ENCODE results near the gene CYP11A1.

Gene CYP11A1

DNA sequence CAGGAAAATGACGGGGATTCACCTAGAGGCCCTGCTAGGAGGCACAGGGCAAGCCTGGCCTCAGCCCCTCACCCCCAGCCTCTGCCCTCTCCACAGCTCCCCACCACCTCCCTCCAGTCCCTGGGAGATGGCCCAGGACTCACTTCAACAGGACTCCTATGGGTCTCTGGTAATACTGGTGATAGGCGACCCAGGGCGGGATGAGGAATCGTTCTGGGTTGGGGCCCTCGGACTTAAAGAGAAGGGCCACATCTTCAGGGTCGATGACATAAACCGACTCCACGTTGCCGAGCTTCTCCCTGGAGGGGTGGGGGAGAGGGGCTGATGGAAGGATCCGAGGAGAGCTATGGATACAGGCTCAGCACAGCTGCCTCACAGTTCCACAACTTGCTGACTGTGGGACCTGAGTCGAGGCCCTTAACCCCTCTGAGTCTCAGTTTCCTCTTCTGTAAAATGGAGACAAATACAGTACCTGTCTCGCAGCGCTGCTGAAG is 19.6 kb downstream of the CYP11A1 start:
- no peak for DNase-seq (ENCODE audit: low read depth)

DNA sequence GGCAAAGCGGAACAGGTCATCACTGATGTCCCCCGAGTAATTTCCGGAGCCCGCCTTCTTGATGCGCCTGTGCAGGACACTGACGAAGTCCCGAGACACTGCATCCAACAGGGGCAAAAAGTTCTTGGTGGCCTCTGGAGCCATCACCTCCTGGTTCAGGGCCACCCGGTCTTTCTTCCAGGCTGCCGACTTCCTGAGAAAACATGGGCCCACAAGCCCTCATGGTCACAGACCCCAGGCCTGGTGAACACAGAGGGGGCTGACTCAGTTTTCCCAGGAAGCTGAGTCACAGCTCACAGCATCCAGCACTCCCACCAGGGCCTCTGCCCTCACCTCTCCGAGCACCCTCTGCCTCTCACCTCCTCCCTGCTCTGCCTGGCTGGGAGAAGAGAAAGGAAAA is 22.4 kb downstream of the CYP11A1 start:
- DNase-seq (ENCODE audit: low read depth): no peak

DNA sequence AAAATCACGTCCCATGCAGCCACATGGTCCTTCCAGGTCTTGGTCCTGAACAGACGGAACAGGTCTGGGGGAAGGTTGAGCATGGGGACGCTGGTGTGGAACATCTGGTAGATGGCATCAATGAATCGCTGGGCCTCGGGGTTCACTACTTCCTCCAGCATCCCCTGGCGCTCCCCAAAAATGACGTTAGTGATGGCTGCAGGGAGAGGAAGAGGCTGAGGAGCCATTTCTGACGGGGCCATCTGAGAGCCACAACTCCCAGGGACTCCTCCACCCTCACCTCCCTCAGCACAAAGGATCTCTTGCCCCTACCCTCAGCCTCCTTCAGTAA is 23.7 kb downstream of the CYP11A1 start:
- no peak for DNase-seq (ENCODE audit: low read depth)

- no peak for DNase-seq (ENCODE audit: low read depth)
Measured at GRCh38 chr15:74343127-74343796, 24.2 kb downstream of the CYP11A1 start.

DNA sequence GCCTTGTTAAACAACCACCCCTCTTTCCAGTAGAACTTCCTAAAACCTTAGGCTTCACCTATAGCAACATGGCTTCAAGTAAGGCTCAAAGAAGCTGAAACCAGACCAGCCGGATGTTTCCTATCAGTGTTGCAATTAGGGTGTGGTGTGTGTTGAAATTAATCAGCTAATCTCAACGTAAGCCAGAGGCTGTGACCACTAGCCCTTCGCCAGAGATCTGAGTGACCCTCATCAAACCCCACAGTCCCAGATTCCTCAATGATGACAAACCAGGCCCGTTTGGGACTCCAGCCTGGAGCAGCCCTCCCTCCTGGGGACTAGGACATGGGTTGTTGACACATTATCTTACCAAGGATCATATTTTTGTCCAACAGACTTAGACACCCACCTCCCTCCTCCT is 27.3 kb downstream of the CYP11A1 start:
- DNase-seq (ENCODE audit: low read depth): peak; percentile 24

GRCh38 chr15:74339371-74339770 is 28.1 kb downstream of the CYP11A1 start:
- DNase-seq (ENCODE audit: low read depth): no peak

GRCh38 chr15:74338676-74339075 is 28.8 kb downstream of the CYP11A1 start:
- no peak for DNase-seq (ENCODE audit: low read depth)

DNA sequence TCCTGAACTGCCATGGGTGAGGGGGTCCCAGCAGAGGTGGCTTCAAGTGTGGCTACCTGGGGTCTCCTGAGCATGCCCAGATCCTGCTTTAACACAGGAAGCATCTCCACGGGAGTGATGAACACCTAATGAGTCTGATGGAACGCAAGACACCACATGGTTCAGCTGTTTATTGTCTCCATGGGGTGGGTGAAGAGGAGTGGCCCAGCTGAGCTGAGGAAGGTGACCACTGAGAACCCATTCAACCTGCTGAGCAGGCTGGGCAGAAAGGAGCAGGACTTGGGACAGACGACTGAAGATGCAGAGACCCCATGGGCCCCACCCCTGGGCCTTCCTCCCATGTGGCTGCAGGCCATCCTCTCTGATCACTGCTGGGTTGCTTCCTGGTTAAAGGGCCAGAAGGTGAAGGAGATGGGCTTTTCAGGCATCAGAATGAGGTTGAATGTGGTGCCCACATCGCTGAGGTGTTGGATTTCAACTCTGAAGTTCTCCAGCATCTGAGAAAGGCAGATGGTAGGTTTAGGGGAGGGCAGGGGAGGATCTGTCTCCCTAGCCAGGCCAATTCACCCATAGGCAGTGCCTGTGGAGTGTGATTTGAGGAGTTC is 29.7 kb downstream of the CYP11A1 start:
- DNase-seq (ENCODE audit: low read depth): no peak

GRCh38 chr15:74337146-74337545 is 30.3 kb downstream of the CYP11A1 start:
- no peak for DNase-seq (ENCODE audit: low read depth)

DNA sequence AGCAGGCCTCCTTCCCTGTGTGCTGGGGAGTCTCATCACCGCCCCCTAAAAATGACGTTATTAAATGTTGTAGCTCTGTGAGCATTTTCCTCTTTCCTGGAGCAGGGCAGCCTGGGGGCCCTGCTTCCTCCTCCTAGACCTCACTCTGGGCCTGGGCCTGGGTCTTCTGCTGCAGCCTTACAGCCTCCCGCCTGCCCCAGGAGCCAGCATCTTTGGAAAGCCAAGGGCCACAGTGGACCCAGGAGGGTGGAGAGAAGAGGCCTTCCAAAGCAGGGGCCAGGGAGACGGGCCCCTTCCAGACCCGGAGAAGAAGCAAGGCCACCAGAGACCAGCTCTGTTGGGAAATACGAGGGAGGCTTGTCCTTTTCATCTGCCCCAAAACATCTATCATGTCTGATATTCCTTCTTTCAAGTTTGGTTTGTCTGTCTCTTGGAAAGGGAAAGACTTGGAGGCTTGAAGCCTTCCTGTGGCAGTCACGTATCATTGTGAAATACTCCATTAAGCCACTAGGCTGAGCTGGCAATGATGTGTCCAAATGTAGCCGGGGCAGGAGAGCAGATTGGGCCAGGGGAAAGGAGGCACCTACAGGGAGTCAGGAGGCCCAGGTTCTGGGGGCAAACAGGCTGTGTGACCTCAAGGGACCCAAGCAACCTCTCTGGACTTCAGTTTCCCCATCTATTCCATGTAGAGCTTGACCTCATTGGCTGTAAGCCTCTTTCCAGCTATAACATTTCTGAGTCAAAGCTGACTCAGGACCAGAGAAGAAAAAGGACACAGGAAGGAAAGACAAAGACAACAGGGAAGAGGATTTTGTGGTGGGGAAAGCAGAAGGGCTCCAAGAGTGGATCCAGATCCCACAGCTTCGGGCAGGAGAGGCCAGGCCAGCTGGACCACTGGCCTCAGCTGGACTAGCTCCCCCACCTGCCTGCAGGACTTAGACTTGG is 31.1 kb downstream of the CYP11A1 start:
- peak; percentile 23 for DNase-seq (ENCODE audit: low read depth)

DNA sequence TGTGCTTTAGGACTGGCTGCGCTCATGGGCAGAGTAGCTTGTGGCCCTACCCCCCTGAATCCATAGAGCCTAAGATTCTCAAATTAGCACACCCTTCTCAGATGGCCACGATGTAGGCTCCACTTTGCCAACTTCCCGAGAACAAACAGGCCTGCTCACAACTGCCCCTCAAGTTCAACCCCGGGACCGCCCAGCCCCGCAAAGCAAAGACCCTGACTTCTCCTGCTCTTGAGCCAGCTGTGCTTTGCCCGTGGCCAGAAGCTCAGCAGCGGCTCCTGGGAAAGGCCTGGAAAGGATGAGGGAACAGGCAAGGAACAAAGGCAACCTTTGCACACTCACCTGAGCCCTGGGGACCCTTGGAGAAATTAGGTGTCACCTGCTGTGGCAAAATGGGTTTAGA is 32.0 kb downstream of the CYP11A1 start:
- no peak for DNase-seq (ENCODE audit: low read depth)

DNA sequence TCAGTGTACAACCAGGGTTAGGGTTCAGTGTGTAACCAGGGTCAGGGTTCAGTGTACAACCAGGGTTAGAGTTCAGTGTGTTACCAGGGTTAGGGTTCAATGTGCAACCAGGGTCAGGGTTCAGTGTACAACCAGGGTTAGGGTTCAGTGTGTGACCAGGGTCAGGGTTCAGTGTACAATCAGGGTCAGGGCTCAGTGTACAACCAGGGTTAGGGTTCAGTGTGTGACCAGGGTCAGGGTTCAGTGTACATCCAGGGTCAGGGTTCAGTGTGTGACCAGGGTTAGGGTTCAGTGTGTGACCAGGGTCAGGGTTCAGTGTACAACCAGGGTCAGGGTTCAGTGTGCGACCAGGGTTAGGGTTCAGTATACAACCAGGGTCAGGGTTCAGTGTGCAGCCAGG is 33.3 kb downstream of the CYP11A1 start:
- no peak for DNase-seq (ENCODE audit: low read depth)

GRCh38 chr15:74333662-74334061 is 33.8 kb downstream of the CYP11A1 start:
- no peak for DNase-seq (ENCODE audit: low read depth)

DNA sequence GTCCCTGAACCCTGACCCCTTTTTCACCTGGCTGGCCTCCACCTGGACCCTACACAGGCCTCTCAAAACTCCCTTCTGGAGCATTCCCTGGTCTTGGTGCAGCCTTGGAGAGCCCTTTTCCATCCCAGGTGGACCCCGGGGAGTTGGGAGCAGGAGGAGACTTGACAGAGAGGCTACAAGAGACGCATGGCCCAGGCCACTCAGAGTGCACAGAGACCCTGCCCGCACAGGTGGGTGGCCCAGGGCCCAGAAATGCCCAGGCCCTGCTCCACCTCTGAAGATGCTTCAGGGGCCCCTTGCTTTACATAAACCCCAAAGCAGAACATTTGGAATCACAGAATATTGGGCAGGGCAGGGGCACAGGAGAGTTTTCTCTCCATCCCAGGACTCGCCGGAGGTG is 34.4 kb downstream of the CYP11A1 start:
- DNase-seq (ENCODE audit: low read depth): no peak

GRCh38 chr15:74332611-74333010 is 34.8 kb downstream of the CYP11A1 start:
- DNase-seq (ENCODE audit: low read depth): no peak

DNA sequence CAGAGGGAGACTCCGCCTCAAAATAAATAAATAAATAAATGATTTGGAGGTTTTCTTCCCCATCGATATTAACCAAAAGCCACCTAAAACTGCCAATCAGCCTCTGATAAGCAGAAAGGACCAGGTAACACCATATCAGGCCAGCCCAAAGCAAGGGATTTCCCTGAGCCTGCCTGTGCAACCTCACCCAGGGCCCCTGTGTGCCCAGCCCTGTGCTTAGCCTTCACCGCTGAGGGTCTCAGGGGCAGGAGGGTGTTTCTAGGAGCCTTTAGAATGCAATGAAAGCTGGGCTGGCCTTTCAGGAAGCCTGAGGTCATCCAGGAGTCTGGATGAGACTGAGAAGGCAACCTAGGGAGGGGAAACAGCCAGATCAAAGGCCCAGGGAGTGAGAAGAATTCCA is 35.4 kb downstream of the CYP11A1 start:
- DNase-seq (ENCODE audit: low read depth): no peak

- no peak for DNase-seq (ENCODE audit: low read depth)
Measured at GRCh38 chr15:74330861-74331408, 36.5 kb downstream of the CYP11A1 start.

DNA sequence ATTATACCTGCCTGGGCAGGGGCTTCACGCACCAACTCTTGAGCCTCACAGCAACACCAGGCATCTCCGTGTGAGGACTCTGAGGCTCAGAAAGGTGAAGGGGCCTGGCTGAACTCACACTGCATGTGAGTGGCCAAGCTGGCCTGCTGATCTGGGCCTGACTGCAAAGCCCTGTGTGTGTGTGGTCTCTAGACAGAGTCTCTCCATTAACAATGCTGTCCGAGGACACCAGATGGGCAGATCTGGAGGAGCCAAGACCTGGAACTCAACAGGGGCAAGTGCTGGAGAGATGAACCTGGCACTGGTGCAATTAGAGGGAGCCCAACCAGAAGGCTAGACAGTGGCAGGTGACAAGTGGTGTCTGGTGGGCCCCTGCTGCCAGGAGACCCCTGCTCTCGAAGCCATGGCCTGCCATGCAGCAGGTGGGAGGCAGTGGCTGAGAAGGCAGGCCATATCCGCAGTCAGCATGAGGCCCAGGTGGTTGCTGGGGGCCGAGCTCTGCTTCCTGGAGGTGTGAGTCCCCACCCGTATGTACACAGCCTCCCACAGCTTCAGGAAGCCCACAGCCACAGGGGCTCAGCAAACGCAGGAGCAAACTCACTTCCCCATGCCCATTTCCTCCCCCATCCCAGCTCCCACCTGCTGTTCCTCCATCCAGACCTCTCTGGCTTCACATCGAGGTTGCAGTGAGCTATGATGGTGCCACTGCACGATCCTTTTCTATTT is 39.0 kb downstream of the CYP11A1 start:
- DNase-seq (ENCODE audit: low read depth): no peak

DNA sequence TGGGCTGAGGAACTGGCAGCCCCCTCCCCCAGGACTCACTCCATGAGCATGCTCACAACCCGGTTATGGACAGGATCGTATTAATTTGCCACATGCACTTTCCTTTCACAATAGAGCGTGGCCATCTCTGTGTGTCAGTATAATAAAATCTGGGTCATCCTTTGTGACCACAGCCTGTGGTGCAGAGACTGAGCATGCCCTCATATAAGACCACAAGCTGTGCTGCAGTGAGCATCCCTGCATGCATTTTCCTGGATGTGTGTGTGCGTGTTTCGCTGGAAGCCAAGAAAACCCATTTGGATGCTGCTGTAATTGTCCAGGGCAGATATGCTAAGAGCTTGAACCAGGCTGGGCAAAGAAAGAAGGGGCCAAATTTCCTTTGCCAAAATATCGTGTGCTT is 39.7 kb downstream of the CYP11A1 start:
- DNase-seq (ENCODE audit: low read depth): no peak

DNA sequence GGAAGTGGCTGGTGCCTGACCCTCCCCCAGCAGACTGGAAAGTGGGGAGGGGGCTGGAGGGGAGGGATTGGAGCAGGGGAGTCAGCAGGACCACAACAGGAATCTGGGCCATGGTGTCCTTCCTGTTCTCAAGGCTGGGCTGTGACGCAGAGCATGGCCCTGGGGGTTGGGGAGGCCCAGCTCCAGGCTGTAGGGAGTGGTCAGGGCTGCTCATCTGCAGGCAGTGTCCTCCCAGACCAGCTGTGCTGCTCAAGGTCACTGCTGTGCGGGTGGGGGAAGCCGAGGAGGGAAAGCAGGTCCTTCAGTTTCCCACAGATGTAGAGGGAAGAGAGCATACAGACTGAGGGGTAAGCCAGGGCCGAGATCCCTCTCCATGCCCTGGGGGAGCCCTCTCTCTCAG is 40.7 kb downstream of the CYP11A1 start:
- no peak for DNase-seq (ENCODE audit: low read depth)

DNA sequence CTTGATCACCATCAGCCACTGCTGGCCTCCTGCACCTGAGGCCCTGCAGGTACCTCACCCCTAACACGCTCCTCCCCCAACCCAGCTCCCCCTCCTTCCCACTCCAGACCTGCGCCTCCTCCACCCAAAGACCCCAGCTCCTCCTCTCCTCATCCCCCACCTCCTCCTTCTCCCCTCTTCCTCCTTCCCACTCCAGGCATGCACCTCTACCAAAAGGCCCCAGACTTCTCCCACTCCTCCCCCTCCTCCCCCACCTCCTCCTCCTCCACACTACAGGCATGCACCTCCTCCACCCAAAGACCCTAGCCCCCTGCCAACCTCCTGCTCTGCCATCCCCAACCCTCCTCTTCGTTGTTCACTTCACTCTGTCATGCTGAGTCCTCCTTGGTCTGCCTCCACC is 42.7 kb downstream of the CYP11A1 start:
- DNase-seq (ENCODE audit: low read depth): no peak

DNA sequence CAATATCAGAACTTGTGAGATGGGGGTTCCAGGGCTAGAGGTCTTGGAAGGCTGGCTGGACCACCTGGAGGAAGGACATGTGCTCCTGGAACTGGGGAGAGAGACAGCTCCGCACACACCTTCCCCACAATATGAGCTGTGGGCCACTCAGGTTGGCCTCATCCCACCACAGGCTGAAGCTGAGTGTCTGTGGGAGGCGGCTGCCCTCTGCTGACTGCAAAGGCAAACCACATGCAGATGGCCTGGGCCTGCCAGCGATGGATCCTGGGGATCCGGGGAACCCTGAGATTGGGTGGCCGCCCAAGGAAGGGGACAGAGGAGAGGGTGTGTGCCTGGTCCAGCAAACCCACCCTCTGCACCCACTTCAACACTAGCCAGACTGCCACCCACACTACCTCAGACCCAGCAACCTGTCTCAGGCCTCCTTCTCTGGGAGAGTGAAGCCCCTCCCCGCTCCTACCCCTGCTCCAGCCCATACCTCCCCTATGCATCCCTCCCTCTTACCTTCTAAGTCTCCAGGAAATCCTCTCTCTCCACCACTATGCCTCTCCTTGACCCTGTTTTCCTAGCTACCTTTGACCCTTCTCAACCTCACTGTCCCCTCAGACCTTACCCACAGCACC is 44.8 kb downstream of the CYP11A1 start:
- DNase-seq (ENCODE audit: low read depth): no peak

Measured in HS-5 (cell line).